ENCODE measurements around the gene PSMD6.

The PSMD6 gene

GRCh38 chr3:64023187-64023860 lies at the start of gene PSMD6:
Gene PSMD6 (minus strand): TSS chr3:64023494. CDS start chr3:64023419, 75 bp downstream.
- DNase-seq, result peak; percentile 76

- no peak for DNase-seq
Observed at GRCh38 chr3:64072126-64072525, 48.8 kb upstream of the PSMD6 start.

GRCh38 chr3:64070704-64071103 lies 47.4 kb upstream of the PSMD6 start:
- no peak for DNase-seq

- DNase-seq, result no peak
Observed at GRCh38 chr3:64067506-64068346, 44.4 kb upstream of the PSMD6 start.

GRCh38 chr3:64064804-64065203 lies 41.5 kb upstream of the PSMD6 start:
- no peak for DNase-seq

GRCh38 chr3:64063983-64064438 lies 40.7 kb upstream of the PSMD6 start:
- DNase-seq, result no peak

- peak; percentile 2 for DNase-seq
Observed at GRCh38 chr3:64063207-64063982, 40.1 kb upstream of the PSMD6 start.

- no peak for DNase-seq
Observed at GRCh38 chr3:64061628-64062027, 38.3 kb upstream of the PSMD6 start.

GRCh38 chr3:64059484-64060175 lies 36.3 kb upstream of the PSMD6 start:
- DNase-seq, result no peak

GRCh38 chr3:64058566-64058965 lies 35.3 kb upstream of the PSMD6 start:
- no peak for DNase-seq

- DNase-seq, result no peak
Observed at GRCh38 chr3:64057231-64057630, 33.9 kb upstream of the PSMD6 start.

- no peak for DNase-seq
Observed at GRCh38 chr3:64056606-64057180, 33.4 kb upstream of the PSMD6 start.

GRCh38 chr3:64055076-64055475 lies 31.8 kb upstream of the PSMD6 start:
- no peak for DNase-seq

GRCh38 chr3:64054488-64054887 lies 31.2 kb upstream of the PSMD6 start:
- no peak for DNase-seq

- DNase-seq, result no peak
Observed at GRCh38 chr3:64053581-64053980, 30.3 kb upstream of the PSMD6 start.

GRCh38 chr3:64053117-64053516 lies 29.8 kb upstream of the PSMD6 start:
- no peak for DNase-seq

- DNase-seq, result no peak
Observed at GRCh38 chr3:64049832-64050231, 26.5 kb upstream of the PSMD6 start.

GRCh38 chr3:64049136-64049535 lies 25.8 kb upstream of the PSMD6 start:
- peak; percentile 1 for DNase-seq

GRCh38 chr3:64048631-64049061 lies 25.4 kb upstream of the PSMD6 start:
- DNase-seq, result no peak

- DNase-seq, result no peak
Observed at GRCh38 chr3:64047787-64048186, 24.5 kb upstream of the PSMD6 start.

- DNase-seq, result no peak
Observed at GRCh38 chr3:64046996-64047594, 23.8 kb upstream of the PSMD6 start.

- DNase-seq, result no peak
Observed at GRCh38 chr3:64046592-64046991, 23.3 kb upstream of the PSMD6 start.
